K562 (cell line): ENCODE results near the gene CTSZ. TPM values are rescaled to one million over a fixed set of nuclear protein-coding genes. Genes with fewer than 3 reads are reported as not detected.

Source experiments
- E2F6 ChIP-seq, 2 experiments: IDR thresholded peaks; 2 replicates each; pipeline ENCODE4 v1.6.1; 2011; ENCODE audit warnings: borderline replicate concordance in 1 of 2, control low read depth in 1 of 2, low read depth in 1 of 2, low read length in 1 of 2, mild to moderate bottlenecking in 1 of 2, mixed read lengths in 1 of 2, moderate library complexity in 1 of 2; ENCODE audit not compliant: insufficient read depth in 1 of 2, insufficient read length in 1 of 2, poor library complexity in 1 of 2, severe bottlenecking in 1 of 2; ENCODE audit errors: extremely low read depth in 1 of 2
- HDAC3 ChIP-seq: fragments of 450-650 bp; IDR thresholded peaks from 2 replicates; pipeline ENCODE4 v1.6.1; 2018; ENCODE audit warnings: borderline replicate concordance, mild to moderate bottlenecking, moderate library complexity; ENCODE audit not compliant: partially characterized antibody
- MEF2D ChIP-seq: conservative IDR thresholded peaks from 2 replicates; pipeline ENCODE4 v1.6.1; 2016; ENCODE audit warnings: low read depth, missing genetic modification characterization, missing compliant biosample characterization
- RBBP5 ChIP-seq: fragments of 200-600 bp; sonication (generic); IDR thresholded peaks from 2 replicates; pipeline ENCODE4 v1.6.1; 2012; ENCODE audit warnings: borderline replicate concordance, mild to moderate bottlenecking, low read length, control low read depth, inconsistent platforms; ENCODE audit not compliant: insufficient read depth, poor library complexity, severe bottlenecking
- RCOR1 ChIP-seq, 2 experiments: IDR thresholded peaks; 2 replicates each; pipeline ENCODE4 v1.6.1; 2012; ENCODE audit warnings: low read depth in 2 of 2, low read length in 2 of 2, borderline replicate concordance in 1 of 2, improper control_type of control experiment in 1 of 2
- TCF3 ChIP-seq: sonication (generic); formaldehyde crosslinking; IDR thresholded peaks from 2 replicates; pipeline ENCODE4 v1.4.0; 2020; ENCODE audit warnings: mild to moderate bottlenecking, missing genetic modification reagents
- ZBTB26 ChIP-seq: fragments of 450-650 bp; formaldehyde crosslinking; IDR thresholded peaks from 2 replicates; pipeline ENCODE4 v1.4.0; 2022; ENCODE audit warnings: missing genetic modification characterization
- ZBTB40 ChIP-seq, 2 experiments: fragments of 450-650 bp in 1 of 2; sonication (generic) in 1 of 2; formaldehyde crosslinking in 1 of 2; IDR thresholded peaks; 2 replicates each; pipeline versions ENCODE4 v1.7.1 to v1.9.0; 2016 to 2022; ENCODE audit warnings: inconsistent platforms in 1 of 2, mild to moderate bottlenecking in 1 of 2, missing genetic modification reagents in 1 of 2
- ZBTB9 ChIP-seq: fragments of 450-650 bp; formaldehyde crosslinking; IDR thresholded peaks from 2 replicates; pipeline ENCODE4 v1.4.0; 2020; ENCODE audit warnings: mild to moderate bottlenecking, moderate library complexity
- ZNF277 ChIP-seq: fragments of 250-450 bp; sonication (Bioruptor Pico); IDR thresholded peaks from 2 replicates; pipeline ENCODE4 v1.8.0; 2022; ENCODE audit warnings: inconsistent platforms, mild to moderate bottlenecking, moderate library complexity, borderline replicate concordance
- polyA plus RNA-seq, 8 experiments: library from polyadenylated mRNA; depleted of rRNA in 4 of 8; stranded (reverse) in 5 of 8; unstranded in 3 of 8; fragments of >200 nt; fragmentation: Nextera tagmentation in 2 of 8; fragmentation: Illumina TruSeq in 1 of 8; extraction: Ambion mirVana in 2 of 8; extraction: Trizol in 1 of 8; gene quantifications; 2 replicates each; pipeline versions ENCODE4 v1.2.1 to v1.2.3, GENCODE V29; 2011 to 2014; ENCODE audit warnings: inconsistent platforms in 1 of 8, missing spikeins in 1 of 8
- total RNA-seq, 7 experiments: library from RNA; depleted of rRNA in 6 of 7; stranded (reverse); fragments of >200 nt in 6 of 7; fragmentation: Illumina TruSeq in 2 of 7; extraction: Trizol in 2 of 7; gene quantifications; 2 replicates each; pipeline versions ENCODE4 v1.2.1 to v1.2.3, GENCODE V29; 2011 to 2021; ENCODE audit warnings: low replicate concordance in 1 of 7

Gene CTSZ
- total and polyA plus RNA-seq, 9 of the 15 experiments (the other 6 are each of a cell fraction or from before 2014, with no cell fraction given) = 1.6 to 143 (median 82.8) TPM

- TF ChIP-seq ZNF277 (no peak), ZBTB40 (IDR thresholded peaks at IDR 0.05) (peak; percentile 46; the same call in 1 of the 2 replicates), ZBTB40 (CRISPR knock-in tag; IDR thresholded peaks at IDR 0.05) (no peak), RBBP5 (peak; percentile 17), HDAC3 (peak; percentile 87), MEF2D (tag) (peak; percentile 69), TCF3 (CRISPR knock-in tag) (peak; percentile 98), E2F6 (IDR thresholded peaks at IDR 0.05; ENCODE audit: borderline replicate concordance in 1 of 2, extremely low read depth in 1 of 2, insufficient read depth in 1 of 2, insufficient read length in 1 of 2, low read depth in 1 of 2, low read length in 1 of 2, poor library complexity in 1 of 2, severe bottlenecking in 1 of 2) (no peak), ZBTB9 (CRISPR knock-in tag) (peak; percentile 55; the same call in 1 of the 2 replicates), ZBTB26 (CRISPR knock-in tag) (no peak; the same call in 1 of the 2 replicates), RCOR1 (IDR thresholded peaks at IDR 0.05; ENCODE audit: borderline replicate concordance in 1 of 2, low read depth in 2 of 2, low read length in 2 of 2) (peak; percentile 51 to 87; a peak in 3 of 4 replicates)
Observed at GRCh38 chr20:59020938-59021551, 14.0 kb upstream of the CTSZ start (continued).
